ENCODE measurements around the gene ARHGAP4.

Gene ARHGAP4

DNA sequence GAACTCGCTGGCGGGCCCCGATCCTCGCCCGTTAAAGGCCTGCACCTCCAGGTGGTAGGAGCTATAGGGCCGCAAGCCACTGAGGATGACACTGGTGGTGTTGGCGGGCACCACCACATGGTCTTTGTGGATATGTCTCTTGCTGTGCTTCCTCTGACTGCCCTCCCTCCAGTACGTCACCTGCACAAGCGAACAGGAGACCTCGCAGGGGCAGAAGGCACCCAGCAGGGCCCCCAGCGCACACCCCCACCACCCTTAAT is 60.8 kb downstream of the ARHGAP4 start:
- ChIA-PET CTCF (interaction anchor here (0.5 kb wide), 1 partner anchor 137 kb away, joined by 3 read pairs; no protein-coding TSS in a partner anchor), POLR2A (ENCODE audit: low non-redundant PET) (no interaction called here)
- TF ChIP-seq, protein P1, sequence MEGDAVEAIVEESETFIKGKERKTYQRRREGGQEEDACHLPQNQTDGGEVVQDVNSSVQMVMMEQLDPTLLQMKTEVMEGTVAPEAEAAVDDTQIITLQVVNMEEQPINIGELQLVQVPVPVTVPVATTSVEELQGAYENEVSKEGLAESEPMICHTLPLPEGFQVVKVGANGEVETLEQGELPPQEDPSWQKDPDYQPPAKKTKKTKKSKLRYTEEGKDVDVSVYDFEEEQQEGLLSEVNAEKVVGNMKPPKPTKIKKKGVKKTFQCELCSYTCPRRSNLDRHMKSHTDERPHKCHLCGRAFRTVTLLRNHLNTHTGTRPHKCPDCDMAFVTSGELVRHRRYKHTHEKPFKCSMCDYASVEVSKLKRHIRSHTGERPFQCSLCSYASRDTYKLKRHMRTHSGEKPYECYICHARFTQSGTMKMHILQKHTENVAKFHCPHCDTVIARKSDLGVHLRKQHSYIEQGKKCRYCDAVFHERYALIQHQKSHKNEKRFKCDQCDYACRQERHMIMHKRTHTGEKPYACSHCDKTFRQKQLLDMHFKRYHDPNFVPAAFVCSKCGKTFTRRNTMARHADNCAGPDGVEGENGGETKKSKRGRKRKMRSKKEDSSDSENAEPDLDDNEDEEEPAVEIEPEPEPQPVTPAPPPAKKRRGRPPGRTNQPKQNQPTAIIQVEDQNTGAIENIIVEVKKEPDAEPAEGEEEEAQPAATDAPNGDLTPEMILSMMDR (conservative IDR thresholded peaks at IDR 0.05; ENCODE audit: low read depth), result no peak
- no peak for DNase-seq (ENCODE audit: low spot score)
- H3K27ac ChIP-seq, result no peak overlapping the region

DNA sequence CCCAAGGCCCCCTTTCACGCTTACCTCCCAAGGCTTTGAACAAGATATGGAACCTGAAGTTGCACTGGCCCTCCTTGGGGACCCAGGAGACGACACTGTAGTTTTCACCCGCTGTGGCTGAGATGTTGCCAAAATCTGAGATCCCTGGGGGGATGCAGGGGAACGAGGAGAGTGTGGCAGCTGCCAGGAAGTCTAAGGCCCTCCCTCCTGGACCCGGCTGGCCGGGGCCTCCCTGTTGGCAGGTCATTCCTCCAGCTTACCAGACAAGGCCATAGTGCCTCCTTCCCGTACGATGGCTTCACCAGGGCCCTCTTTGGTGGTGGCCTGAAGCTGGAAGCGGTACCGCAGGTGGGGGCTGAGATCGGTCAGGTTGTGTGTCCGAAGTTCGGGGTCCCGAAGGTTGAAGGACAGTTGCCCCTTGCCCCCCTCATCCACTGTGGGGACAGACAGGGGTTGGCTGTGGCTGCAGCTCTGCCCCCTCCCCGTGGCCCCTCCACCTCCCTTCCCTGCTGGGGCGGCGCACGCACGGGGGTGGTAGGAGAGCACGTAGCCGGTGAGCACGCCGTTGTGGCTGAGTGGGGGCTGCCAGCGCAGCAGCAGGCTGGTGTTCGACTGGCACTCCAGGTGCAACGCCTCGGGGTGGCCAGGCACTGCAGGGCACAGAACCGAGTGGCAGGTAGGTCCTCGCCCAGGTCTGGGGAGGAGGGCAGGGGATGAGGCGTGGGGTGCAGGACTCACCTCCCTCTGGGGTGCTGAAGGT is 61.3 kb downstream of the ARHGAP4 start:
- DNase-seq (ENCODE audit: low spot score), result no peak
- CTCF ChIA-PET, result no interaction called here
- POLR2A ChIA-PET (ENCODE audit: low non-redundant PET), result no interaction called here
- TF ChIP-seq, protein P1 (conservative IDR thresholded peaks at IDR 0.05; ENCODE audit: low read depth), result no peak
- no peak overlapping the region for H3K27ac ChIP-seq

DNA sequence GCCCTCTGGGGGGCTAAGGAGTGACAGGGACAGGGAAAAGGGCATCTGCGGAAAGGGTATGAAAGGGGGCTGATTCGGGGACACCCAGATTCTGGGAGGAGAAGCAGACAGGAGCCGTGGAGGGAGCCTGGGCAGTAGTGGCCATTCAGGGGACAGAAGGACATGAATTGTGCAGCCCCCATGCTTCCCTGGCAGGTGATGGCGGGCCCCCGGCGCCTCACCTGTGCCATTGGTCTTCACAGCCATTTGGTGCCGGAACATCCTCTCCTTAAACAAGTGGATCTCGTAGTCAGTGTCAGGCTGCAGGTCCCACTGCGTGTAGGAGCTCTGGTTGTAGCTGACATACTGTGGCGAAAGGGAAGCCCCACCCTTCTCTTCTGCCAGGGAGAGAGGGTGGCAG is 62.0 kb downstream of the ARHGAP4 start:
- TF ChIP-seq, protein P1 (conservative IDR thresholded peaks at IDR 0.05; ENCODE audit: low read depth), result no peak
- no peak overlapping the region for H3K27ac ChIP-seq
- no peak for DNase-seq (ENCODE audit: low spot score)
- CTCF ChIA-PET, result no interaction called here
- POLR2A ChIA-PET (ENCODE audit: low non-redundant PET), result no interaction called here

DNA sequence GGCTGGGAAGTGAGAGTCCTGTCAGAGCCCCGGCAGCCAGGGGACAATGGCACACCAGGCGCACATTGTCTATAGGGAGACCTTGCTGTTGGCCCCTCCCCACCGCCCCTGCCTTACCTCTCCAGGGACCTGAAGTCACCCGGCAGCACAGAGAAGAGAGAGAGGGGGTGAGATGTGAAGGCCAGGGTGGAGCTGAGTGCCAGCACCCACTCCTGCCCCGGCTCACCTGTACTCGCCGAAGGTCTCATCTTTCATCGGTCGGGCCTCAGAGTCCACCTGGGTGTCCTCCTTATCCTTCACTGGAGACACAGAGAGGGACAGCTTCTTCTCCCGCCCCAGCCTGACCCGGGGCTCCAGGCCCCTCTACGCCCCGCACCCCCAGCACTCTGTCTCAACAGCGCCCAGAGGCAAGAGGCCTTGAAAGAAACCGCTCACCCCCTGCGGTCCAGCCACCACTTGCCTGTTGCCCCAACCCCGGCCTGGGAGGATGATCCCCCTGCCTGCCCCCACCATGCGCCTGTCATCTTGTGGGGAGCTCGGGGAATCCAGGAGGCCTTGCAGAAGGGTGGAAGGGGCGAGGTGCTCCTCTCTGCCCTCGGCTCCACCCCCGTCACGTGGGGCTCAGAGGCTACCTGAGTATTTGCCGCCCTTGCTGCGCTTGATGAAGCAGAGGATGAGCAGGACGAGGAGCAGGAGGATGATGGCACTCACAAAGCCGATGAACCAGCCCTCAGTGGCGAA is 62.6 kb downstream of the ARHGAP4 start:
- POLR2A ChIA-PET (ENCODE audit: low non-redundant PET), result no interaction called here
- CTCF ChIA-PET, result interaction anchor here (0.5 kb wide), 1 partner anchor 257 kb away, joined by 3 read pairs; no protein-coding TSS in a partner anchor
- H3K27ac ChIP-seq, result no peak overlapping the region
- TF ChIP-seq, protein P1 (conservative IDR thresholded peaks at IDR 0.05; ENCODE audit: low read depth), result no peak
- DNase-seq (ENCODE audit: low spot score), result no peak

DNA sequence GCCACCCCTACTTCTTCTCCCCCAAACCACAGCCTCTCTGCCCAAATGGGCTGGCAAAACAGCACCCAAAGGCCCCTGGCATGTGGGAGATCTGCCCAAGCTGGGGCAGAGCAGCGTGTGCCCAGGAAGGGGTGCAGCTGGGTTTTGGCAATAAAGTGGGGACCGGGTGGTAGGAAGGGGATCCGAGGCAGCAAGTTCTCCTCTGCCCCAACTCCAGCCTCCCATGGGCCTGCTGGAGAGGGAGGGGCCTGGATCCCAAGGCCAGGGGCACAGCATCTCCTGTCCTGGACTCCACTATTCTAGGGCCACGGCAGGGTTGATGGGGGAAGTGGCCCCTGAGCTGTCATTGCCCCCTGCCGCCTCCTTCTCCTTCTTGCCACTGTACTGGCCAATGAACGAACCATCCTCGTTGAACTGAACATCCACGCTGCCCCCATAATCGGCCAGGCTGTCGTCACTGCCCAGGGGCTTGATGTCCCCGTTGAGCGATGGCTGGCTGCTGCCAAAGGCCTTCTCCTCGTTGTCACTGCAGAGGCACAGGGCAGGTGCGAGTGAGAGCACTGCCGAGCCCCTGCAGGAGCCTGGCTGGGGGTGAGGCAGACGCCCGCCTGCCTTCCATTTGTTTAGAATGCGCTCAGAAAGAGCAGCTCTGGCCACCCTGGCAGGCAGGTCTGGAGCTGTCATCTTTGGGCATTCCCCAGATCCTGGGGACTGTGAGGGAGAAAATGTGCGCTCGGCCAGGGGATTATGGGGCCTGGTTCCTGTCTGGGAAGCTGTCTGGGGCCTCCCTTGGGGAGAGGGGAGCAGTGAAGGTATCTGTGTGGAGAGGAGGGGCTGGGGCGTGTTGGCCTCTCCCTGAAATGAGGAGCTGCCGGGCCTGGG is 63.5 kb downstream of the ARHGAP4 start:
- H3K27ac ChIP-seq, result no peak overlapping the region
- ChIA-PET CTCF (interaction anchor here (0.5 kb wide), 1 partner anchor 257 kb away, joined by 3 read pairs; no protein-coding TSS in a partner anchor), POLR2A (ENCODE audit: low non-redundant PET) (no interaction called here)
- no peak for DNase-seq (ENCODE audit: low spot score)
- TF ChIP-seq, protein P1 (conservative IDR thresholded peaks at IDR 0.05; ENCODE audit: low read depth), result no peak

DNA sequence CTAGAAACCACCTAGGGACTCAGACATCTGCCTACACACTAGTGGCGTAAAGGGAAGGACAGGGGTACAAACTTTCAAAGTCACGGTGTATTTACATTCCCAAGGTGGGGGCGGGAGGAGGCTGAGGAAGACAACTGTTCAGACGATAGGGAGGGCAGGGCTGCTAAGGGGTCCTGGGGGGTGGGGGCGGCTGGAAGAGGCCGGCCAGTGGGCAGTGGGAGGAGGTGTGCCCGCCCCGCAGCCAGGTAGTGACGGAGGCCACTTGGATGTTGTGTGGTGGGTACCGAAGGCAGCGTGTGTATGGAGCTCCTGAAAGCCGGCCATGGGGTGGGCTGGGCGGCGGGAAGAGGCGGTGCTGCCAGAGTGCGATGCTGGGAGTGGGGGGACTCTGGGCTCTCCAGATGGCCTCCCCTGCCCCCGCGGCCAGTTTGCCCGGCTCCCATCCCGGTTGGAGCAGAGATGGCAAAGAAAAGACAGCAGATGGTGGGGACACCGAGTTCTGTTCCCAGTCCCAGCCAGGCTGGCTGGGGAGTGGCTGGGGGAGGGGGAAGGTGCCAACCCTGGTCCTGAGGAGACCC is 64.2 kb downstream of the ARHGAP4 start:
- CTCF ChIA-PET, result interaction anchor here (0.6 kb wide), 1 partner anchor 61 kb away, joined by 3 read pairs; no protein-coding TSS in a partner anchor
- no peak overlapping the region for H3K27ac ChIP-seq
- TF ChIP-seq, protein P1 (conservative IDR thresholded peaks at IDR 0.05; ENCODE audit: low read depth), result no peak
- DNase-seq (ENCODE audit: low spot score), result no peak
- POLR2A ChIA-PET (ENCODE audit: low non-redundant PET), result no interaction called here

Data from RWPE1 (cell line).